ENCODE measurements around the gene CHST3. TPM values are rescaled to one million over a fixed set of nuclear protein-coding genes. Genes with fewer than 3 reads are reported as not detected.

Gene CHST3
- polyA plus RNA-seq, 1 donor from 2014 or later = 4.1 TPM

DNA sequence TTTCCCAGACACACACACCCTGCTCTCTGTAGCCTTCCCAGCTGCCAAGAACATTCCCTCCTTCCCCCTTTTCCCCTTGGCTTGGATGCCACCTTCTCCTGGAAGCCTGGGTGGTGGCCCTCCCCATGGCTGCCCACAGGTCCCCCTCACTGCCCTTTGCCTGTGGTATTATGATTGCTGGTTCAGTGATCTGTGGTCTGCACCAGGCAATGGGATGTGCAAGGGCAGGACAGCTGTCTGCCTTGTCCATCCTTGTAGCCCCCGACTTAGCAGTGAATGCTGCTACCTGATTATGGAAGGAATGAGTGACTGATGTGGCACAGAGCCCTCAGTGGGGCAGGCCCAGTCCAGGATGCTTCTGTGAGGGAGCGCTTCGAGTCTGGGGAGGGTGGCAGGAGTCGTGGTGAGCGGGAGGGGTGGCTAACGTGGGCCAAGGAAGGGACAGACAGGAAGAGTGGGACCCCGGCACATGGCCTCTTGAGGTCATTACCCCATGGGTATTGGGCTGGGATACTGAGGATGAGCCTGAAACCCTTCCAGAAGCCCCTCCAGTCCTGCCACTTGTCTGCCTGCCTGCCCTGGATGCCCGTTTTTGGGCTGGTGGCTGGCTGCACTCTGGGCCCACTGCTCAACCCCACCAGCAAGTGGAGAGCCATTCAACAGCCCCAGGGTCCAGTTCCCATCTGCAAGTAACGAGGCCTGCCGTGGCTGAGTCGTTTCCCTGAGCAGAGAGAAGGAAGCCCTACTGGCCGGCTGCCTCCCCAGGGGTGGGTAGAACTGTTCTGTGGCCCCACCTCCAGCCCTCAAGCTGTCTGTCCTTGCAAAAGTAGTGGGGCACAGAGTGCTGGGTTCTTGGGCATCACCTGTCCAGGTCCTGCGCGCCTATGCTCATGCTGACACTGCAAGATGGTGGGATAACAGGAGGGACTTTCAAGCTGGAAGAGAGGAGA is 8.8 kb downstream of the CHST3 start:
- no peak for TF ChIP-seq RAD21 (conservative IDR thresholded peaks at IDR 0.05)
- no peak for TF ChIP-seq SMC3 (conservative IDR thresholded peaks at IDR 0.05; ENCODE audit: poor library complexity)
- TF ChIP-seq EP300 (conservative IDR thresholded peaks at IDR 0.05; ENCODE audit: poor library complexity, severe bottlenecking) = no peak
- TF ChIP-seq EZH2 (IDR thresholded peaks at IDR 0.05; ENCODE audit: borderline replicate concordance, insufficient read depth, low read length, poor library complexity, severe bottlenecking) = no peak
- TF ChIP-seq MXI1 (conservative IDR thresholded peaks at IDR 0.05; ENCODE audit: poor library complexity, severe bottlenecking) = no peak
- TF ChIP-seq POLR2AphosphoS5 (IDR thresholded peaks at IDR 0.05) = no peak
- Histone ChIP-seq H3K9me2 (ENCODE audit: insufficient read depth, low read length) (no peaks in the 10 kb centered on the region), H3K4me2 (ENCODE audit: low read length) (no peak overlapping the region), H3K36me3 (ENCODE audit: insufficient read depth, low read length) (no peaks in the 10 kb centered on the region), H3K9ac (ENCODE audit: low read length) (no peak overlapping the region), H4K20me1 (ENCODE audit: insufficient read depth) (no peaks in the 10 kb centered on the region), H3K27ac (ENCODE audit: low read length) (no peak overlapping the region), H3F3A (ENCODE audit: insufficient read depth, low read length, poor library complexity, severe bottlenecking) (no peaks in the 10 kb centered on the region), H3K27me3 (ENCODE audit: insufficient read depth, low read depth, low read length) (no peaks in the 10 kb centered on the region), H3K79me2 (replicated peaks; ENCODE audit: insufficient read depth, low read length) (no peaks in the 10 kb centered on the region), H2AFZ (ENCODE audit: low read depth, low read length) (no peak overlapping the region), H3K4me3 (ENCODE audit: low read length) (no peak overlapping the region), H3K9me3 (ENCODE audit: low read length) (no peaks in the 10 kb centered on the region)

DNA sequence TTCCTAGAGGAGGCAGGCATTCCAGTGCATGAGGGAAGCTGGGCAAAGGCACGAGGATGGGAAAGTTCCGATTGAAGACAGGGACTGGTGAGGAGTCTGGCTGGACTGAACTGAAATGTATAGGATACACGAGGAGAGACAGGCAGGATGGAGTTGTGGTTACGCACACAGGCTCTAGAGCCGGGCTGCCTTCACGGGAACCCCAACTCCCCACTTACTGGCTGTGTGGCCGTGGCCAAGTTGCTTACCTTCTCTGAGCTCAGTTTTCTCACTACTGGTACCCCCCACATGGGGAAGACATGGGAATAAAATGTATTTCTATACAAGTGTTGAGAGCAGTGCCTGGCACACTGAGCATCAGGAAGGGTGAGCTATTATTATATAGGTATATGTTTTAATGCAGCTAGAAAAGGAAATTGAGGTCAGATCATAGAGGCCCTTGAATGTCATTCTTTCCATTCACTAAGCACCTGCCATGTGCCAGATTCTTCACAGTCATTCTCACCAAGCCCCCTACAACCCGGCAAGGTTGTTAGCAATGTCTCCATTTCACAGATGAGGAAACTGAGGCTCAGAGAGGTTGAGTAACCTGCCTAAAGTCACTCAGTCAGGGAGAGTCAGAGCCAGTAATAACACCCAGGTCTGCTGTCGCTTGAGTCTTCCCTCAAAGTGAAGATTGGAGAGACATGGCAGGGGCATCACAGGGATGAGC is 9.7 kb downstream of the CHST3 start:
- no peak overlapping the region for H3K27ac ChIP-seq (ENCODE audit: low read length)

More for the DNA sequence above, 9.7 kb downstream of the CHST3 start:
- no peaks in the 10 kb centered on the region for H3K9me3 ChIP-seq (ENCODE audit: low read length)
- H3F3A ChIP-seq (ENCODE audit: insufficient read depth, low read length, poor library complexity, severe bottlenecking) = no peaks in the 10 kb centered on the region
- H4K20me1 ChIP-seq (ENCODE audit: insufficient read depth) = no peaks in the 10 kb centered on the region
- no peak overlapping the region for H3K4me2 ChIP-seq (ENCODE audit: low read length)
- no peak overlapping the region for H3K4me3 ChIP-seq (ENCODE audit: low read length)
- no peaks in the 10 kb centered on the region for H3K79me2 ChIP-seq (replicated peaks; ENCODE audit: insufficient read depth, low read length)
- H3K36me3 ChIP-seq (ENCODE audit: insufficient read depth, low read length) = no peaks in the 10 kb centered on the region
- no peaks in the 10 kb centered on the region for H3K27me3 ChIP-seq (ENCODE audit: insufficient read depth, low read depth, low read length)
- TF ChIP-seq POLR2AphosphoS5 (IDR thresholded peaks at IDR 0.05) = no peak
- no peak for TF ChIP-seq MXI1 (conservative IDR thresholded peaks at IDR 0.05; ENCODE audit: poor library complexity, severe bottlenecking)
- no peak for TF ChIP-seq REST (IDR thresholded peaks at IDR 0.05; ENCODE audit: borderline replicate concordance)
- TF ChIP-seq EZH2 (IDR thresholded peaks at IDR 0.05; ENCODE audit: borderline replicate concordance, insufficient read depth, low read length, poor library complexity, severe bottlenecking) = no peak
- TF ChIP-seq RAD21 (conservative IDR thresholded peaks at IDR 0.05) = no peak
- no peak for TF ChIP-seq SMC3 (conservative IDR thresholded peaks at IDR 0.05; ENCODE audit: poor library complexity)
- no peak for TF ChIP-seq TAF1 (IDR thresholded peaks at IDR 0.05; ENCODE audit: low read depth)
- TF ChIP-seq, protein P1, sequence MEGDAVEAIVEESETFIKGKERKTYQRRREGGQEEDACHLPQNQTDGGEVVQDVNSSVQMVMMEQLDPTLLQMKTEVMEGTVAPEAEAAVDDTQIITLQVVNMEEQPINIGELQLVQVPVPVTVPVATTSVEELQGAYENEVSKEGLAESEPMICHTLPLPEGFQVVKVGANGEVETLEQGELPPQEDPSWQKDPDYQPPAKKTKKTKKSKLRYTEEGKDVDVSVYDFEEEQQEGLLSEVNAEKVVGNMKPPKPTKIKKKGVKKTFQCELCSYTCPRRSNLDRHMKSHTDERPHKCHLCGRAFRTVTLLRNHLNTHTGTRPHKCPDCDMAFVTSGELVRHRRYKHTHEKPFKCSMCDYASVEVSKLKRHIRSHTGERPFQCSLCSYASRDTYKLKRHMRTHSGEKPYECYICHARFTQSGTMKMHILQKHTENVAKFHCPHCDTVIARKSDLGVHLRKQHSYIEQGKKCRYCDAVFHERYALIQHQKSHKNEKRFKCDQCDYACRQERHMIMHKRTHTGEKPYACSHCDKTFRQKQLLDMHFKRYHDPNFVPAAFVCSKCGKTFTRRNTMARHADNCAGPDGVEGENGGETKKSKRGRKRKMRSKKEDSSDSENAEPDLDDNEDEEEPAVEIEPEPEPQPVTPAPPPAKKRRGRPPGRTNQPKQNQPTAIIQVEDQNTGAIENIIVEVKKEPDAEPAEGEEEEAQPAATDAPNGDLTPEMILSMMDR (IDR thresholded peaks at IDR 0.05; ENCODE audit: poor library complexity, severe bottlenecking) = no peak
- no peak for TF ChIP-seq EP300 (conservative IDR thresholded peaks at IDR 0.05; ENCODE audit: poor library complexity, severe bottlenecking)
- H2AFZ ChIP-seq (ENCODE audit: low read depth, low read length) = no peak overlapping the region
- no peak overlapping the region for H3K9ac ChIP-seq (ENCODE audit: low read length)
- no peaks in the 10 kb centered on the region for H3K9me2 ChIP-seq (ENCODE audit: insufficient read depth, low read length)
